Chondrocyte (in vitro differentiated cells): ENCODE results near the gene SGPP1. TPM values are rescaled to one million over a fixed set of nuclear protein-coding genes. Genes with fewer than 3 reads are reported as not detected.
"Not testable (repeated sequence)": the region's sequence is repeated elsewhere in the genome, so short reads cannot be mapped to it uniquely, and the experiment has no call there.

ENCODE experiments used
- DNase-seq: peaks from one replicate; pipeline ENCODE4 v3.0.0; 2021; ENCODE audit warnings: mixed read lengths, low spot score
- H3K27ac Mint-ChIP-seq: one replicate; pipeline ENCODE4 v1.8.0; 2021; ENCODE audit warnings: mild to moderate bottlenecking, moderate library complexity, mixed read lengths; ENCODE audit not compliant: unreplicated experiment
- H3K27me3 Mint-ChIP-seq: 2 replicates; pipeline ENCODE4 v1.8.0; 2021; ENCODE audit warnings: low read depth, mixed read lengths
- H3K36me3 Mint-ChIP-seq: 2 replicates; pipeline ENCODE4 v1.8.0; 2021; ENCODE audit warnings: low read depth, mixed read lengths
- H3K4me1 Mint-ChIP-seq: 2 replicates; pipeline ENCODE4 v1.8.0; 2021; ENCODE audit warnings: low read depth, mild to moderate bottlenecking, mixed read lengths
- H3K4me3 Mint-ChIP-seq: one replicate; pipeline ENCODE4 v1.8.0; 2021; ENCODE audit warnings: mild to moderate bottlenecking, moderate library complexity, mixed read lengths; ENCODE audit not compliant: unreplicated experiment
- H3K9me3 Mint-ChIP-seq: 2 replicates; pipeline ENCODE4 v1.8.0; 2021; ENCODE audit warnings: low read depth, mixed read lengths
- CTCF ChIP-seq: fragments of 200-600 bp; sonication (generic); IDR thresholded peaks from 2 replicates; pipeline ENCODE4 v1.5.0; 2021; ENCODE audit warnings: antibody characterized with exemption, mild to moderate bottlenecking, moderate library complexity
- total RNA-seq: library from RNA; stranded (reverse); gene quantifications from 3 replicates; pipeline ENCODE4 v1.2.1, GENCODE V29; 2021

SGPP1 gene
- total RNA-seq, 1 donor from 2014 or later, result 23.3 TPM

- TF ChIP-seq CTCF, result no peak
- Mint-ChIP-seq H3K27ac (no peak overlapping the region), H3K36me3 (peaks cover 18% of the 10 kb centered on the region), H3K27me3 (no peaks in the 10 kb centered on the region), H3K4me1 (peaks cover 13% of the 10 kb centered on the region), H3K9me3 (peaks cover 24% of the 10 kb centered on the region), H3K4me3 (no peak overlapping the region)
- no peak for DNase-seq
Observed at GRCh38 chr14:63638493-63638892, 89.4 kb downstream of the SGPP1 start.

DNA sequence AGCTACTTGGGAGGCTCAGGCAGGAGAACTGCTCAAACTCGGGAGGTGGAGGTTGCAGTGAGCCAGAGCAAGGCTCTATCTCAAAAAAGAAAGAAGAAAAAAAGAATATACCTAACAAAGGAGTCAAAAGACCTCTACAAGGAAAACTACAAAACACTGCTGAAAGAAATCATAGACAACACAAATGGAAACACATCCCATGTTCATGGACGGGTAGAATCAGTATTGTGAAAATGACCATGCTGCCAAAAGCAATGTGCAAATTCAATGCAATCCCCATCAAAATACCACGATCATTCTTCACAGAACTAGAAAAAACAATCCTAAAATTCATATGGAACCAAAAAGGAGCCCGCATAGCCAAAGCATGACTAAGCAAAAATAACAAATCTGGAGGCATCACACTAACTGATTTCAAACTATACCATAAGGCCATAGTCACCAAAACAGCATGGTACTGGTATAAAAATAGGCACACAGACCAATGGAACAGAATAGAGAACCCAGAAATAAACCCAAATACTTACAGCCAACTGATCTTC, 91.7 kb downstream of the SGPP1 start:
- not testable (repeated sequence) for H3K27me3 Mint-ChIP-seq, DNase-seq, H3K4me3 Mint-ChIP-seq
- Mint-ChIP-seq H3K27ac (peak overlapping the region; percentile 51), H3K36me3 (peaks cover 18% of the 10 kb centered on the region), H3K9me3 (peaks cover 24% of the 10 kb centered on the region), H3K4me1 (peaks cover 11% of the 10 kb centered on the region)

Other genes starting within 250 kb of the SGPP1 start
- gene PPP2R5E, start 184.7 kb downstream of the SGPP1 start, total RNA-seq, result 39.9 to 43.3 TPM (median 43.2 TPM) in 3 replicates
- 10.6 to 11.7 TPM (median 10.8 TPM) in 3 replicates for gene WDR89, start 86.2 kb downstream of the SGPP1 start, total RNA-seq
- 13.6 to 15.3 TPM (median 14.2 TPM) in 3 replicates for gene SYNE2, start 124.9 kb upstream of the SGPP1 start, total RNA-seq